HEK293 (cell line): Measurements from ENCODE around the gene PNLIPRP1.

ENCODE experiments used
- CTCF ChIA-PET: fragments of 350-600 bp; formaldehyde crosslinking; extraction: SDS; loops from one replicate; lab custom pipeline; 2021; ENCODE audit warnings: antibody characterized with exemption; lab: Yijun Ruan, JAX
- POLR2A ChIA-PET: fragments of 300-600 bp; formaldehyde crosslinking; extraction: SDS; loops from one replicate; lab custom pipeline; 2020; ENCODE audit warnings: antibody characterized with exemption, inconsistent platforms; lab: Yijun Ruan, JAX
- H3K27ac ChIP-seq: fragments of 200-500 bp; sonication (Bioruptor generic); 2 replicates; pipeline ENCODE4 v1.5.1; 2014; ENCODE audit warnings: low read depth, low read length, control low read depth, inconsistent platforms; ENCODE audit errors: extremely low read depth
- H3K36me3 ChIP-seq, 2 experiments: fragments of 200-500 bp in 1 of 2; sonication (Bioruptor generic) in 1 of 2; 1 replicate in 1 of 2; 2 replicates in 1 of 2; pipeline ENCODE4 v1.5.1; 2014 to 2017; ENCODE audit warnings: inconsistent platforms in 2 of 2, low read length in 2 of 2; ENCODE audit not compliant: control insufficient read depth in 2 of 2, insufficient read depth in 1 of 2
- H3K4me1 ChIP-seq: fragments of 200-500 bp; sonication (Bioruptor generic); 2 replicates; pipeline ENCODE4 v1.5.1; 2014; ENCODE audit warnings: mild to moderate bottlenecking, low read length, inconsistent platforms; ENCODE audit not compliant: control insufficient read depth, insufficient read depth
- H3K4me3 ChIP-seq: 2 replicates; pipeline ENCODE4 v1.5.1; 2011; ENCODE audit warnings: low read depth, mild to moderate bottlenecking, control low read depth, low read length, moderate library complexity
- H3K9me3 ChIP-seq: fragments of 200-500 bp; sonication (Bioruptor generic); 2 replicates; pipeline ENCODE4 v1.5.1; 2014; ENCODE audit warnings: low read depth, low read length, inconsistent platforms; ENCODE audit not compliant: control insufficient read depth, insufficient read depth
- GFI1B ChIP-seq: fragments of 450-650 bp; formaldehyde crosslinking; IDR thresholded peaks from 2 replicates; pipeline ENCODE4 v1.5.1; 2016; ENCODE audit warnings: missing biosample characterization, missing genetic modification characterization
- HOXC10 ChIP-seq: sonication (generic); formaldehyde crosslinking; IDR thresholded peaks from 2 replicates; pipeline ENCODE4 v1.8.1; 2023; ENCODE audit warnings: mild to moderate bottlenecking, missing genetic modification reagents
- INSM2 ChIP-seq: fragments of 450-650 bp; formaldehyde crosslinking; IDR thresholded peaks from 2 replicates; pipeline ENCODE4 v1.5.1; 2016; ENCODE audit warnings: missing biosample characterization, missing genetic modification characterization
- MYNN ChIP-seq: fragments of 450-650 bp; formaldehyde crosslinking; IDR thresholded peaks from 2 replicates; pipeline ENCODE4 v1.5.1; 2016; ENCODE audit warnings: missing biosample characterization, missing genetic modification characterization, borderline replicate concordance
- SP7 ChIP-seq: fragments of 450-650 bp; formaldehyde crosslinking; IDR thresholded peaks from 2 replicates; pipeline ENCODE4 v1.5.1; 2016; ENCODE audit warnings: missing biosample characterization, missing genetic modification characterization
- TRIM28 ChIP-seq: IDR thresholded peaks from 2 replicates; pipeline ENCODE4 v1.6.1; 2011; ENCODE audit warnings: low read length, control low read depth, borderline replicate concordance
- ZBTB1 ChIP-seq: fragments of 450-650 bp; formaldehyde crosslinking; IDR thresholded peaks from 2 replicates; pipeline ENCODE4 v1.5.1; 2016; ENCODE audit warnings: missing biosample characterization, missing genetic modification characterization
- ZBTB20 ChIP-seq: fragments of 450-650 bp; formaldehyde crosslinking; IDR thresholded peaks from 2 replicates; pipeline ENCODE4 v1.5.1; 2016; ENCODE audit warnings: missing biosample characterization, missing genetic modification characterization
- ZNF157 ChIP-seq: fragments of 450-650 bp; formaldehyde crosslinking; IDR thresholded peaks from 2 replicates; pipeline ENCODE4 v1.5.1; 2016; ENCODE audit warnings: missing biosample characterization, missing genetic modification characterization
- ZNF16 ChIP-seq: fragments of 450-650 bp; formaldehyde crosslinking; IDR thresholded peaks from 2 replicates; pipeline ENCODE4 v1.5.1; 2016; ENCODE audit warnings: low read depth, missing biosample characterization, missing genetic modification characterization
- ZNF169 ChIP-seq: fragments of 450-650 bp; formaldehyde crosslinking; IDR thresholded peaks from 2 replicates; pipeline ENCODE4 v1.5.1; 2016; ENCODE audit warnings: missing biosample characterization, missing genetic modification characterization
- ZNF214 ChIP-seq: fragments of 450-650 bp; formaldehyde crosslinking; IDR thresholded peaks from 2 replicates; pipeline ENCODE4 v1.5.1; 2017; ENCODE audit warnings: missing biosample characterization, mild to moderate bottlenecking, missing genetic modification characterization, borderline replicate concordance
- ZNF341 ChIP-seq: fragments of 450-650 bp; formaldehyde crosslinking; IDR thresholded peaks from 2 replicates; pipeline ENCODE4; 2016; ENCODE audit warnings: low read depth, missing biosample characterization, missing genetic modification characterization
- ZNF366 ChIP-seq: fragments of 450-650 bp; formaldehyde crosslinking; conservative IDR thresholded peaks from 2 replicates; pipeline ENCODE4 v1.5.1; 2016; ENCODE audit warnings: missing biosample characterization, missing genetic modification characterization
- ZNF391 ChIP-seq: fragments of 450-650 bp; formaldehyde crosslinking; IDR thresholded peaks from 2 replicates; pipeline ENCODE4 v1.5.1; 2016; ENCODE audit warnings: low read depth, missing biosample characterization, missing genetic modification characterization, borderline replicate concordance
- ZNF433 ChIP-seq: fragments of 450-650 bp; formaldehyde crosslinking; IDR thresholded peaks from 2 replicates; pipeline ENCODE4 v1.5.1; 2016; ENCODE audit warnings: missing biosample characterization, missing genetic modification characterization, low read depth
- ZNF501 ChIP-seq: fragments of 450-650 bp; formaldehyde crosslinking; IDR thresholded peaks from 2 replicates; pipeline ENCODE4 v1.5.1; 2016; ENCODE audit warnings: missing biosample characterization, missing genetic modification characterization
- ZNF514 ChIP-seq: fragments of 450-650 bp; formaldehyde crosslinking; IDR thresholded peaks from 2 replicates; pipeline ENCODE4 v1.5.1; 2016; ENCODE audit warnings: missing biosample characterization, missing genetic modification characterization
- ZNF518A ChIP-seq: fragments of 450-650 bp; formaldehyde crosslinking; conservative IDR thresholded peaks from 2 replicates; pipeline ENCODE4 v1.5.1; 2016; ENCODE audit warnings: low read depth, missing biosample characterization, missing genetic modification characterization
- ZNF658 ChIP-seq: fragments of 450-650 bp; formaldehyde crosslinking; IDR thresholded peaks from 2 replicates; pipeline ENCODE4; 2016; ENCODE audit warnings: missing biosample characterization, missing genetic modification characterization
- TF ChIP-seq, protein P1 (sequence below): fragments of 450-650 bp; formaldehyde crosslinking; IDR thresholded peaks from 2 replicates; pipeline ENCODE4 v1.5.1; 2016; ENCODE audit warnings: missing biosample characterization, missing genetic modification characterization
- TF ChIP-seq, protein P2 (sequence below): fragments of 450-650 bp; IDR thresholded peaks from 2 replicates; pipeline ENCODE4 v1.5.1; 2018; ENCODE audit warnings: missing biosample characterization, missing genetic modification characterization

The PNLIPRP1 gene

DNA sequence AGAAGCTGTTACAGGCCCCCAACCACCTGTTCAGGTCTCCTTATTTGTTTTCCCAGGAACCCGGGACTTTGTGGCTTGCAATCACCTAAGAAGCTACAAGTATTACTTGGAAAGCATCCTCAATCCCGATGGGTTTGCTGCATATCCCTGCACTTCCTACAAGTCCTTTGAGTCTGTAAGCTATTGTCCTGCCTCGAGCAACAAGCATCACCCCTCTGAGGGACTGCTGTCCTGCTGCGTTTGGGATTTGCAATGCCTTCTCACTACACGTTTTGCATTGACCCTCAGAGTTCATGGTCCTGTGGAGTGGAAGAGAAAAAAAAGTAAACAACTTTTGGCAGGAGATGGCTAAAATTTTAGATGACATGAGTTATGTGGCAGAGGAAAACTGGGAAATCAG, 9.2 kb downstream of the PNLIPRP1 start (continued):
- no peak for TF ChIP-seq INSM2
- TF ChIP-seq, protein P1, sequence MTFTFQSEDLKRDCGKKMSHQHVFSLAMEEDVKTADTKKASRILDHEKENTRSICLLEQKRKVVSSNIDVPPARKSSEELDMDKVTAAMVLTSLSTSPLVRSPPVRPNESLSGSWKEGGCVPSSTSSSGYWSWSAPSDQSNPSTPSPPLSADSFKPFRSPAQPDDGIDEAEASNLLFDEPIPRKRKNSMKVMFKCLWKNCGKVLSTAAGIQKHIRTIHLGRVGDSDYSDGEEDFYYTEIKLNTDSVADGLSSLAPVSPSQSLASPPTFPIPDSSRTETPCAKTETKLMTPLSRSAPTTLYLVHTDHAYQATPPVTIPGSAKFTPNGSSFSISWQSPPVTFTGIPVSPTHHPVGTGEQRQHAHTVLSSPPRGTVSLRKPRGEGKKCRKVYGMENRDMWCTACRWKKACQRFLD (tag by site-specific recombination), result no peak
- TF ChIP-seq ZNF518A (tag by site-specific recombination), result no peak
- TF ChIP-seq HOXC10 (CRISPR knock-in tag), result no peak
- no peak for TF ChIP-seq SP7 (tag by site-specific recombination)
- TF ChIP-seq ZNF366 (tag by site-specific recombination), result no peak
- TF ChIP-seq ZNF341 (tag by site-specific recombination), result no peak
- no peak for TF ChIP-seq ZNF514 (tag by site-specific recombination)

GRCh38 chr10:116602648-116603400, 12.1 kb downstream of the PNLIPRP1 start:
- POLR2A ChIA-PET, result no interaction called here
- H3K36me3 ChIP-seq, result peaks cover 0 to 27% of the 10 kb centered on the region in 2 experiments; a peak in 2 of 3 replicates

More at GRCh38 chr10:116602648-116603400, 12.1 kb downstream of the PNLIPRP1 start:
- CTCF ChIA-PET, result no interaction called here
- TF ChIP-seq ZNF501, result no peak
- no peak for TF ChIP-seq ZNF391 (tag by site-specific recombination)
- TF ChIP-seq ZNF16 (tag by site-specific recombination), result no peak
- no peak for TF ChIP-seq ZBTB20 (tag by site-specific recombination)
- no peak for TF ChIP-seq TRIM28
- TF ChIP-seq ZNF518A (tag by site-specific recombination), result no peak
- TF ChIP-seq ZNF169, result no peak
- no peak for TF ChIP-seq ZBTB1 (tag by site-specific recombination)
- TF ChIP-seq ZNF658 (tag by site-specific recombination), result no peak
- TF ChIP-seq MYNN (tag by site-specific recombination), result no peak
- no peak for TF ChIP-seq GFI1B (tag by site-specific recombination)
- no peak for TF ChIP-seq ZNF157
- TF ChIP-seq ZNF214 (tag by site-specific recombination), result no peak
- no peak for TF ChIP-seq ZNF433 (tag by site-specific recombination)
- TF ChIP-seq, protein P2, sequence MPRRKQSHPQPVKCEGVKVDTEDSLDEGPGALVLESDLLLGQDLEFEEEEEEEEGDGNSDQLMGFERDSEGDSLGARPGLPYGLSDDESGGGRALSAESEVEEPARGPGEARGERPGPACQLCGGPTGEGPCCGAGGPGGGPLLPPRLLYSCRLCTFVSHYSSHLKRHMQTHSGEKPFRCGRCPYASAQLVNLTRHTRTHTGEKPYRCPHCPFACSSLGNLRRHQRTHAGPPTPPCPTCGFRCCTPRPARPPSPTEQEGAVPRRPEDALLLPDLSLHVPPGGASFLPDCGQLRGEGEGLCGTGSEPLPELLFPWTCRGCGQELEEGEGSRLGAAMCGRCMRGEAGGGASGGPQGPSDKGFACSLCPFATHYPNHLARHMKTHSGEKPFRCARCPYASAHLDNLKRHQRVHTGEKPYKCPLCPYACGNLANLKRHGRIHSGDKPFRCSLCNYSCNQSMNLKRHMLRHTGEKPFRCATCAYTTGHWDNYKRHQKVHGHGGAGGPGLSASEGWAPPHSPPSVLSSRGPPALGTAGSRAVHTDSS (tag by site-specific recombination), result no peak
- no peak overlapping the region for H3K4me3 ChIP-seq
- no peak overlapping the region for H3K27ac ChIP-seq
- no peaks in the 10 kb centered on the region for H3K4me1 ChIP-seq
- H3K9me3 ChIP-seq, result no peaks in the 10 kb centered on the region
